Pulmonary artery endothelial cell (primary cell): ENCODE measurements around the gene POC5. TPM values are rescaled to one million over a fixed set of nuclear protein-coding genes. Genes with fewer than 3 reads are reported as not detected.
"Not testable (repeated sequence)": the region's sequence is repeated elsewhere in the genome, so short reads cannot be mapped to it uniquely, and the experiment has no call there.

Experiments
- DNase-seq: peaks from one replicate; pipeline ENCODE4 v3.0.0-alpha.2; 2011; ENCODE audit warnings: low read depth, low spot score
- total RNA-seq: library from RNA; depleted of rRNA; stranded (reverse); fragments of >200 nt; gene quantifications from 2 replicates; pipeline ENCODE4 v1.2.3, GENCODE V29; 2014

The POC5 gene
- total RNA-seq, 1 donor from 2014 or later, result 7.0 TPM

- no peak for DNase-seq
These were observed 10.5 kb downstream of the POC5 start for GRCh38 chr5:75706775-75707174.

- DNase-seq, result no peak
These were observed 11.2 kb downstream of the POC5 start for GRCh38 chr5:75706016-75706415.

GRCh38 chr5:75701856-75702255 lies 15.4 kb downstream of the POC5 start:
- DNase-seq, result no peak

GRCh38 chr5:75695472-75696351 lies 21.5 kb downstream of the POC5 start:
- not testable (repeated sequence) for DNase-seq

GRCh38 chr5:75694781-75695180 lies 22.5 kb downstream of the POC5 start:
- no peak for DNase-seq

- DNase-seq, result no peak
These were observed 26.6 kb downstream of the POC5 start for GRCh38 chr5:75690669-75691068.

GRCh38 chr5:75686480-75686879 lies 30.8 kb downstream of the POC5 start:
- no peak for DNase-seq

- DNase-seq, result no peak
These were observed 32.1 kb downstream of the POC5 start for GRCh38 chr5:75685141-75685540.

- no peak for DNase-seq
These were observed 36.0 kb downstream of the POC5 start for GRCh38 chr5:75681125-75681830.

- DNase-seq, result no peak
These were observed 39.1 kb downstream of the POC5 start for GRCh38 chr5:75678155-75678554.

- peak; percentile 78 for DNase-seq
These were observed 39.6 kb downstream of the POC5 start for GRCh38 chr5:75677607-75678006.

- no peak for DNase-seq
These were observed 41.5 kb downstream of the POC5 start for GRCh38 chr5:75675783-75676182.

- no peak for DNase-seq
These were observed 44.6 kb downstream of the POC5 start for GRCh38 chr5:75672616-75673015.

GRCh38 chr5:75671506-75671905 lies 45.7 kb downstream of the POC5 start:
- DNase-seq, result no peak

GRCh38 chr5:75670577-75670976 lies 46.7 kb downstream of the POC5 start:
- no peak for DNase-seq

- peak; percentile 86 for DNase-seq
These were observed 48.1 kb downstream of the POC5 start for GRCh38 chr5:75668977-75669689.

GRCh38 chr5:75668445-75668844 lies 48.8 kb downstream of the POC5 start:
- DNase-seq, result no peak

- DNase-seq, result no peak
These were observed 49.7 kb downstream of the POC5 start for GRCh38 chr5:75667586-75667985.

GRCh38 chr5:75666801-75667200 lies 50.4 kb downstream of the POC5 start:
- no peak for DNase-seq

GRCh38 chr5:75664979-75665378 lies 52.3 kb downstream of the POC5 start:
- DNase-seq, result no peak

- DNase-seq, result no peak
These were observed 53.5 kb downstream of the POC5 start for GRCh38 chr5:75663579-75664284.
